Measurements from ENCODE around the gene KLHDC10. TPM values are rescaled to one million over a fixed set of nuclear protein-coding genes. Genes with fewer than 3 reads are reported as not detected.

Gene KLHDC10
- total and polyA plus RNA-seq, 7 experiments from 2014 or later: 1.2 to 20.4 (median 15.9) TPM

DNA sequence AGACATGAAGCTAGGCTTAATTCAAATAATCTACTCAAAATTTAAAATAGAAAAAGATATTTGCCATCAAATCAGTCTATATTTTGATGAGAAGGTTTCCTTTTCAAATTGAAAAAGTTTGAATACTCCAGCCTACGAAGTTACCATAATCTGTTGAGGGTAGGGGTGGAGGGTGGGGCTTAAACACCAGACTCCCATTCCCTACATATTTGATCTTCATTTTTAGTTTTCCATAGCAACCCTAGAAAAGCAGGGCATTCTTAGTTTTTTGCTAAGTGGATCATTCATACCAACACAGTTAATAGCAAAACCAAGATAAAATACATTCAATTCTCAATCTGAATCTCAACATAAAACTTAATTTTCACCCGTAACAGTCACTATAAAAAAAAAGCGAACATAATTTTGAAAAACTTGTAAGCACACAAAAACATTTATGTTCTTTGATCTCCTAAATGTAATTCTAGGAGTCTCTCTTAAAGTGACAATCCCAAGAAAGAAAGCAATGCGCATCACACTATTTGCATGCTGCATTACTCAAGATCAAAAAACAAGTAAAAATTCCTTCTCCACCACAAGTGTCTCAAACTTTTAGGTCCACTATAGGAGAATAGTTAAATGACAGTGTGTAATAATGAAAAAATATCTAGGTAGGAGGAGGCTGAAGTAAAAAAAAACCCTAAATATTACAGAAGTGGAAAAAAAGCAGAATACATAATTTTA, 104.1 kb downstream of the KLHDC10 start:
- peaks cover 6 to 48% (median 14%) of the 10 kb centered on the region in 3 experiments for H3K36me3 ChIP-seq (ENCODE audit: control insufficient read depth in 2 of 3, insufficient read depth in 3 of 3, low read length in 3 of 3)
- no peaks in the 10 kb centered on the region for H3K9me3 ChIP-seq (ENCODE audit: control insufficient read depth in 2 of 3, low read length in 3 of 3)
- no peaks in the 10 kb centered on the region for H3K27me3 ChIP-seq (ENCODE audit: control insufficient read depth in 2 of 2, insufficient read depth in 2 of 2, low read length in 2 of 2)
- H3K4me3 ChIP-seq (ENCODE audit: low read length): no peak overlapping the region
- peaks cover 10 to 56% (median 35%) of the 10 kb centered on the region in 5 donors for H3K36me3 Mint-ChIP-seq
- peaks cover 0 to 2% (median 0%) of the 10 kb centered on the region in 7 donors for H3K4me1 Mint-ChIP-seq
- ChIA-PET CTCF (no interaction called here), POLR2A (no interaction called here)
- H3K4me3 Mint-ChIP-seq: no peak overlapping the region
- H3K27ac Mint-ChIP-seq: no peak overlapping the region
- H3K4me1 ChIP-seq (ENCODE audit: control insufficient read depth in 2 of 2, insufficient read depth in 2 of 2, low read length in 2 of 2): no peaks in the 10 kb centered on the region
- intact Hi-C loops (cut with micrococcal nuclease): no loop called here
- DNase-seq (no peak), ATAC-seq (no peak)
- H3K27me3 Mint-ChIP-seq: no peaks in the 10 kb centered on the region
- no peak overlapping the region for H3K27ac ChIP-seq (ENCODE audit: low read depth, low read length)
- no peaks in the 10 kb centered on the region for H3K9me3 Mint-ChIP-seq

DNA sequence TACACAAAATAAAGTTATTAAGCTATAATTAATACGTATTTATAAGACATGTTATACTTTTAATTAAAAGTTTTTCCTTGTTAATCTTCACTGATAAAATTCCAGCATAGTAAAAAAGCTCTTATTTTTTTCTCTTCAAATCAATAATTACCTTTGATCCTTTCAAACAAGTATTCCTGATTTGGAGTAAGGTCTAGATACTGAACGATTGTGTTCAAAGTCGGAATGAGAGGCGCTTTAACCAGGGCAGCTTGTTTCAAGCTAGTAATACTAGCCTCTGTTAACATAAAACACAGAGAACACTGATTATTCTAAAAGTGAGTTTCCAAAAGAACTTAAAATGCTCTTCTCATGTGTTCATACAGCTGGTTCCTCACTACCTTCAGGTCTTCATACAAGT, 107.9 kb downstream of the KLHDC10 start:
- intact Hi-C loops (cut with micrococcal nuclease): no loop called here
- Mint-ChIP-seq H3K4me3 (no peak overlapping the region), H3K27ac (no peak overlapping the region), H3K4me1 (peaks cover 0 to 19% (median 0%) of the 10 kb centered on the region in 7 donors), H3K27me3 (no peaks in the 10 kb centered on the region), H3K9me3 (no peaks in the 10 kb centered on the region), H3K36me3 (peaks cover 0 to 56% (median 37%) of the 10 kb centered on the region in 5 donors)
- H3K4me1 ChIP-seq (ENCODE audit: control insufficient read depth in 2 of 2, insufficient read depth in 2 of 2, low read length in 2 of 2): no peaks in the 10 kb centered on the region
- H3K9me3 ChIP-seq (ENCODE audit: control insufficient read depth in 2 of 3, low read length in 3 of 3): no peaks in the 10 kb centered on the region
- ChIA-PET POLR2A (no interaction called here), CTCF (interaction anchor here (0.6 kb wide), 2 partner anchors 90 to 1718 kb away, joined by 3 read pairs; no protein-coding TSS in a partner anchor)
- H3K4me3 ChIP-seq (ENCODE audit: low read length): no peak overlapping the region
- H3K36me3 ChIP-seq (ENCODE audit: control insufficient read depth in 2 of 3, insufficient read depth in 3 of 3, low read length in 3 of 3): peaks cover 10 to 53% (median 11%) of the 10 kb centered on the region in 3 experiments
- ATAC-seq (no peak), DNase-seq (no peak)
- no peak overlapping the region for H3K27ac ChIP-seq (ENCODE audit: low read depth, low read length)
- no peaks in the 10 kb centered on the region for H3K27me3 ChIP-seq (ENCODE audit: control insufficient read depth in 2 of 2, insufficient read depth in 2 of 2, low read length in 2 of 2)

DNA sequence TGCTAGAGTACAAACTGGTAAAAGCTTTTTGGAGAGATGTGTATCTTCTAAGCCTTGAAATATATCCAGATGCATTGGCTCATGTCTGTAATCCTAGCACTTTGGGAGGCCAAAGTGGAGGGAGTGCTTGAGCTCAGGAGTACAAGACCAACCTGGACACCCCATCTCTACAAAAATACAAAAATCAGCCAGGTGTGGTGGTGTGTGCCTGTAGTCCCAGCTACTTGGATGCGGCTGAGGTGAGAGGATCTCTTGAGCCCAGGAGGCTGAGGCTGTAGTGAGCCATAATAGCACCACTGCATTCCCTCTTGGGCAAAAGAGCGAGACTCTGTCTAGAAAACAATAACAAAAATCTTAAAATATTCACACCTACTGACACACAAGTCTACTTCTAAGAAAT, 109.3 kb downstream of the KLHDC10 start:
- Mint-ChIP-seq H3K9me3 (no peaks in the 10 kb centered on the region), H3K4me1 (peaks cover 0 to 19% (median 0%) of the 10 kb centered on the region in 7 donors), H3K27ac (no peak overlapping the region), H3K36me3 (peaks cover 0 to 52% (median 34%) of the 10 kb centered on the region in 5 donors), H3K4me3 (no peak overlapping the region), H3K27me3 (no peaks in the 10 kb centered on the region)
- ChIA-PET POLR2A (no interaction called here), CTCF (no interaction called here)
- Histone ChIP-seq H3K9me3 (ENCODE audit: control insufficient read depth in 2 of 3, low read length in 3 of 3) (no peaks in the 10 kb centered on the region), H3K27ac (ENCODE audit: low read depth, low read length) (no peak overlapping the region), H3K4me1 (ENCODE audit: control insufficient read depth in 2 of 2, insufficient read depth in 2 of 2, low read length in 2 of 2) (no peaks in the 10 kb centered on the region), H3K27me3 (ENCODE audit: control insufficient read depth in 2 of 2, insufficient read depth in 2 of 2, low read length in 2 of 2) (no peaks in the 10 kb centered on the region), H3K36me3 (ENCODE audit: control insufficient read depth in 2 of 3, insufficient read depth in 3 of 3, low read length in 3 of 3) (peaks cover 10 to 55% (median 11%) of the 10 kb centered on the region in 3 experiments), H3K4me3 (ENCODE audit: low read length) (no peak overlapping the region)
- no peak for ATAC-seq
- DNase-seq: no peak
- intact Hi-C loops (cut with micrococcal nuclease): no loop called here

DNA sequence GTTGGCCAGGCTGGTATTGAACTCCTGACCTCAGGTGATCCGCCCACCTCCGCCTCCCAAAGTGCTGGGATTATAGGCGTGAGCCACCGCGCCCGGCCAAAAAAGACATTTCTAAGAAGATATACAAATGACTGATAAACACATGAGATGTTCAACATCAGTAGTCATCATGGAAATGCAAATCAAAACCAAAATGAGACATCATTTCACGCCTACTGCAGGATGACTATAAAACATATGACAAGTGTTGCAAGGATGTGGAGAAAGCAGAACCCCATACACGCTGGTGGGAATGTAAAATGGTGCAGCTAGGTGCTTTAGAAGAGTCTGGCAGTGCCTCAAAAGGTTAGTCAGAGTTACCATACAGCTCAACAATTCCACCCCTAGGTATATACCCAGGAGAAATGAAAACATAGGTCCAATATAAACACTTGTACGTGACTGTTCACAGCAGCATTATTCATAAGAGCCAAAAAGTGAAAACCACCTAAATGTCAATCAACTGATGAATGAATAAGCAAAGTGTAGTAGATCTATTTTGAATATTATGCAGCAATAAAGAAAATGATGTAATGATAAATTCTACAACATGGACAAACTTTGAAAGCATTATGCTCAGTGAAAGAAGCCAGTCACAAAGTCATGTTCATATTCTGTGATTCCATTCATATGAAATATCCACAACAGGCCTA, 110.4 kb downstream of the KLHDC10 start:
- Mint-ChIP-seq H3K9me3 (no peaks in the 10 kb centered on the region), H3K27me3 (no peaks in the 10 kb centered on the region), H3K27ac (peak overlapping the region in 1 of 9 donors; percentile 50), H3K4me1 (peaks cover 0 to 19% (median 0%) of the 10 kb centered on the region in 7 donors), H3K4me3 (no peak overlapping the region), H3K36me3 (peaks cover 0 to 47% (median 33%) of the 10 kb centered on the region in 5 donors)
- ATAC-seq (no peak), DNase-seq (peak in 1 of 9 donors; percentile 67)
- intact Hi-C loops (cut with micrococcal nuclease): no loop called here
- Histone ChIP-seq H3K36me3 (ENCODE audit: control insufficient read depth in 2 of 3, insufficient read depth in 3 of 3, low read length in 3 of 3) (peaks cover 10 to 51% (median 11%) of the 10 kb centered on the region in 3 experiments), H3K9me3 (ENCODE audit: control insufficient read depth in 2 of 3, low read length in 3 of 3) (no peaks in the 10 kb centered on the region), H3K4me3 (ENCODE audit: low read length) (no peak overlapping the region), H3K27ac (ENCODE audit: low read depth, low read length) (no peak overlapping the region), H3K4me1 (ENCODE audit: control insufficient read depth in 2 of 2, insufficient read depth in 2 of 2, low read length in 2 of 2) (no peaks in the 10 kb centered on the region), H3K27me3 (ENCODE audit: control insufficient read depth in 2 of 2, insufficient read depth in 2 of 2, low read length in 2 of 2) (no peaks in the 10 kb centered on the region)
- CTCF ChIA-PET: interaction anchor here (0.6 kb wide), 1 partner anchor 1066 kb away, joined by 4 read pairs; no protein-coding TSS in a partner anchor
- POLR2A ChIA-PET: interaction anchor here (0.9 kb wide), 1 partner anchor 24 kb away, joined by 3 read pairs; the partner anchor contains the start of gene TMEM209

DNA sequence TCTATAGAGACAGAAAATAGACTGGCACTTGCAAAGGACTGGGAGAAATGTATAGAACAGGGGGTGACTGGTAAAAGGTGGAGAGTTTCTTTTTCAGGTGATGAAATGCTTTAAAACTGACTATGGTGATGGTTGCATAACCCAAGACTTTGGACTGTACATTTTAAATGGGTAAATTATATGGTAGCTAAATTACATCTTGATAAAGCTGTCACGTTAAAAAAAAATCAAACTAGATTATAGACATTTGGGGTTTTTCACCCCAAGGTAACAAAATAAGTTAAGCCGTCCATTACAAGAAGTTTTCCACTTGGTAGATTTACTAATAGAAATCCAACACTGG, 110.9 kb downstream of the KLHDC10 start:
- intact Hi-C loops (cut with micrococcal nuclease): no loop called here
- Mint-ChIP-seq H3K9me3 (no peaks in the 10 kb centered on the region), H3K4me3 (no peak overlapping the region), H3K27me3 (no peaks in the 10 kb centered on the region), H3K27ac (peak overlapping the region in 1 of 9 donors; percentile 50), H3K4me1 (peaks cover 0 to 19% (median 0%) of the 10 kb centered on the region in 7 donors), H3K36me3 (peaks cover 0 to 47% (median 33%) of the 10 kb centered on the region in 5 donors)
- Histone ChIP-seq H3K36me3 (ENCODE audit: control insufficient read depth in 2 of 3, insufficient read depth in 3 of 3, low read length in 3 of 3) (peaks cover 10 to 51% (median 11%) of the 10 kb centered on the region in 3 experiments), H3K27me3 (ENCODE audit: control insufficient read depth in 2 of 2, insufficient read depth in 2 of 2, low read length in 2 of 2) (no peaks in the 10 kb centered on the region), H3K27ac (ENCODE audit: low read depth, low read length) (no peak overlapping the region), H3K4me1 (ENCODE audit: control insufficient read depth in 2 of 2, insufficient read depth in 2 of 2, low read length in 2 of 2) (no peaks in the 10 kb centered on the region), H3K4me3 (ENCODE audit: low read length) (no peak overlapping the region), H3K9me3 (ENCODE audit: control insufficient read depth in 2 of 3, low read length in 3 of 3) (no peaks in the 10 kb centered on the region)
- no peak for DNase-seq
- ChIA-PET CTCF (interaction anchor here (0.7 kb wide), 1 partner anchor 545 kb away, joined by 3 read pairs; no protein-coding TSS in a partner anchor), POLR2A (interaction anchor here (0.9 kb wide), 1 partner anchor 24 kb away, joined by 3 read pairs; the partner anchor contains the start of gene TMEM209)
- ATAC-seq: no peak

DNA sequence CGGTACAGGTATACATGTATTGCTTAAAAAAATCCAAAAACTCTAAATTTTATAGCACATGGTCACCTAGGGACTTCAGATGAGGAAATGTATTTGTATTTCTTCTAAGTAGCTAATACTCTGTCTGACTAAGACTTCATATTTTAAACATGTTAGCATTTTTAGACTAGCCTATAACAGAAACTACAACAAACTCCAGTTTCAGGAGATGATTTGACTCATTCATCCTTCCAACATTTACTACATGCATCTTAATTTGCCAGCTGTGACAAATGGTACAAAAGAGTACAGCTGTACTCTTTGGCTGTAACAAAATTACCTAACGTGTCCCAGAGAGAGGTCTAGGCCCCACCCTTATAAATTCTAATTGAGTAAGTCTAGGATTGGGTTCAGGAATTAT, 112.7 kb downstream of the KLHDC10 start:
- Mint-ChIP-seq H3K9me3 (no peaks in the 10 kb centered on the region), H3K4me1 (peaks cover 0 to 17% (median 6%) of the 10 kb centered on the region in 7 donors), H3K27me3 (no peaks in the 10 kb centered on the region), H3K4me3 (no peak overlapping the region), H3K36me3 (peaks cover 0 to 57% (median 30%) of the 10 kb centered on the region in 5 donors), H3K27ac (no peak overlapping the region)
- Histone ChIP-seq H3K4me3 (ENCODE audit: low read length) (no peak overlapping the region), H3K27me3 (ENCODE audit: control insufficient read depth in 2 of 2, insufficient read depth in 2 of 2, low read length in 2 of 2) (no peaks in the 10 kb centered on the region), H3K36me3 (ENCODE audit: control insufficient read depth in 2 of 3, insufficient read depth in 3 of 3, low read length in 3 of 3) (peaks cover 10 to 43% (median 11%) of the 10 kb centered on the region in 3 experiments), H3K27ac (ENCODE audit: low read depth, low read length) (no peak overlapping the region), H3K9me3 (ENCODE audit: control insufficient read depth in 2 of 3, low read length in 3 of 3) (no peaks in the 10 kb centered on the region), H3K4me1 (ENCODE audit: control insufficient read depth in 2 of 2, insufficient read depth in 2 of 2, low read length in 2 of 2) (no peaks in the 10 kb centered on the region)
- ChIA-PET CTCF (interaction anchor here (0.6 kb wide), 1 partner anchor 241 kb away, joined by 3 read pairs; no protein-coding TSS in a partner anchor), POLR2A (interaction anchor here (0.6 to 1.0 kb wide), 3 partner anchors 19 to 745 kb away, joined by 3 to 5 read pairs (median 3); partner anchors contain the start of gene TMEM209)
- ATAC-seq (no peak), DNase-seq (no peak)
- intact Hi-C loops (cut with micrococcal nuclease): no loop called here

Data from naive thymus-derived CD4-positive, alpha-beta T cell (primary cell).